Measurements from ENCODE around the gene CDCA7L.
"Not testable (repeated sequence)": the region's sequence is repeated elsewhere in the genome, so short reads cannot be mapped to it uniquely, and the experiment has no call there.

The CDCA7L gene

DNA sequence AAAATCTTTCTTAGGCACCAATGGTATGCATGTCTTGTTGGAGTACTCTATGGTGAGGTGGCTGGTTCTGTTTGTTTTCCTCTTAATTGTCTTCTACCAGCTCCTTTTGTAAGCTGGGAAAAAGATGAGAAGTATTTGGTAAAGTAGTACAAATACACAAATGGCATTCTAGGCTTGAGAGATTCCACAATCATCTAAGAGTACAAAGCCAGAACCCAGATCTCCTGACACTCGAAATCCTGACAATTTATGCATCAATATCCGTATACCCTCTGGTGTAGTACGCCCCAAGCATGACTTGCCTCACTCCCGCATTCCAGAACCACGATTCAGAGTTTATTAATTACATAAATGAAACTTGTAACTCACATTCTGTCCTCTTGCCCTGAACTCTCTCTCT is 43.5 kb downstream of the CDCA7L start:
- peak; percentile 53 for DNase-seq

DNA sequence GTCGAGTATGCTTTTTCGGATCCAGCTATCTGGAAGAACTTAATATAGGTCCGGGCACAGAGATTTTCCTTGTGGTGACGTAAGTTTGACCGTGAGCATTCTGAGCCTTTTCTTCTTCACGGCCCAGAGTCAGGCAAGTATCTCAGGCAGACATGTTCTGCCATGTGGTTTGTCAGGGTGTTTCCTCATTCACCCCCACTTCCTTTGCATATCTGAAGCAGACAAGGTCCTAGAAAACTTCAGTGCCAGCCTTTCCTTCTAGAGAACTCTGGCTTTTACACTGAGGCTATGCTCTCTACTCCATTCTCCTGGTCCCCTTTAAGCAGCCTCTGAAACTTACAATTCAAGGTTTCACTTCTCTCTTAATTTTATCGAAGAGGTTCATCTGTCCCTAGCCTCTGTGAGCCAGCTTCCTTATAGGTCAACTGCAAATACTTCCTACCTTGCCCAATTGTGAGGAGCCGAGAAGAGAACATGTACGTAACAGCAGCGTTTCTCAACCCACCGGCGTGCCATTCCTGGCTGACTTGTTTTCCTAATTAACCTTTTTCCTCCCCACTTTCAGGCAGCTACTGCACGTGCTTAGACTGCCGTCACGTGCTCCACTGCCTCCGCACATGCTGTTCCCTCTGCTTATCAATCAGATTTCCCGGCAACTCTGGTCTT is 47.3 kb downstream of the CDCA7L start:
- DNase-seq = no peak

- DNase-seq = no peak
These were observed 52.3 kb downstream of the CDCA7L start for GRCh38 chr7:21893401-21893800.

DNA sequence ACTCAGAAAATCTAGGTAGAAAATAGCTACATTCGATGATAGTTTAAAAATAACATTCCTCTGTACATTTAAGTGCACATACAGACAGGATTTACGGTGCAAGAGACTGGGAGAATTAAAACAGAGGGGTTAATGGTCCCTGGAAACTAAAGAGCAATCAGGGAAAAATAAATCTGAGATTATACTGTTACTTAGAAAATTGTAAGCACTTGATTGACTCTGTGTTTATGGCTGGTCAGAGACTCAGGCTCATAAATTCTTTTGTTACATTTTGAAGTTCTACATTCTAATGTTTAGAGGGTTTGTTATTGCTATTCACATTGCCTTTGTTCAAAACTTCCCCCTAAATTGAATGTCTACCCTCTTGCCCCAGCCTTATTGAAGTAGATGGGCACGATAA is 54.4 kb downstream of the CDCA7L start:
- no peak for DNase-seq

GRCh38 chr7:21887779-21888178 is 57.9 kb downstream of the CDCA7L start:
- DNase-seq = no peak

- DNase-seq = no peak
These were observed 58.3 kb downstream of the CDCA7L start for GRCh38 chr7:21887353-21887752.

DNA sequence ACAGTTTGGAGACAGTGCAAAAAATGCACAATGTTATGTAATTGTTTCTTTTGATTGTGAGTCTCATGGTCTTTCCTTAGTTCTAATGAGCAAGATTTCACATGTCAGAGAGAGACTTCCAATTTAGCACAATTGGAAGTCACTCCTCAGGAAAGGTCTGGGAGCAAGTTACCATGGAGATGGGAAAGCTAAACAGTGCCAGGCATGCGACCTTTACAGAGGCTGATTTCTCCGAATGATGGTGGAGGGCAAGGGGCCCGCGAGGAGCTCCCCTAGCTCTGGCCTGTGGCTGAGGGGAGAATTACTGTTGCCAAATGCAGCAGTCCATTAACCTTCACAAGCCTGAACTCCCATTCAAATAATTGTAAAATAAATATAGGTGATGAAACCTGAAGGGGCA is 59.3 kb downstream of the CDCA7L start:
- DNase-seq = no peak

DNA sequence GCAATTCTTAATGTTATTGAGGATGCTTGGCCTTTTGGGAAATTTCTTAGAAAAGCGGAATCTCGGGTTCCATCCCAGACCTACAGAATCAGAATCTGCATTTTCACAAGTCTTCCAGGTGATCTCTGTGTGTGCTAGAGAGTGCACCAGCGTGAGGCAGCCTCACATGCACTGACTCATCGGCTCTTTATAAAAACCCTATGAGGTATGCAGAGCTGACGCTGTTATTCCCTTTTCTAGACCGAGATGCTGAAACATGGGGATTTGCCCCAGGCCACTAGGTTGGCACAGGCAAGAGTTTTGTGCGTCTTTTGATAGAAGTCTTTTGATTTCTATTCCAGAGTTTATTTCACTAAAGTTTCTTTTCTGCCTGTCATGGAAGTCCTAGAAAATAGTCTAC is 61.2 kb downstream of the CDCA7L start:
- DNase-seq = no peak

DNA sequence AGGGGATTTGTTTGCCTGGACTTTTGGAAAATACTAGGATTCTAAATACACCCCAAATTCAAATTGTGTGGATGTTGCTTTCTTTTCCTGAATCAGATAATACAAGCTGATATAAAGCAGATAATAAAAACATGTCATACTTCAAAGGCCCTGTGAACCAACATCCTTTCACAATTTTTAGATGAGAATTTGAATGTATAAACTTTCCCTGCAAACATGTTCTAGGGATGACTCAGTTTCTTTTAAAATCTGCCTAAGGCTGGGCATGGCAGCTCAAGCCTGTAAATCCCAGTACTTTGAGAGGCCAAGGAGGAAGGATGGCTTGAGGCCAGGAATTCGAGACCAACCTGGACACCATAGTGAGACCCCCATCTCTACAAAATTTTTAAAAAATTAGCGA is 62.2 kb downstream of the CDCA7L start:
- DNase-seq = not testable (repeated sequence)

DNA sequence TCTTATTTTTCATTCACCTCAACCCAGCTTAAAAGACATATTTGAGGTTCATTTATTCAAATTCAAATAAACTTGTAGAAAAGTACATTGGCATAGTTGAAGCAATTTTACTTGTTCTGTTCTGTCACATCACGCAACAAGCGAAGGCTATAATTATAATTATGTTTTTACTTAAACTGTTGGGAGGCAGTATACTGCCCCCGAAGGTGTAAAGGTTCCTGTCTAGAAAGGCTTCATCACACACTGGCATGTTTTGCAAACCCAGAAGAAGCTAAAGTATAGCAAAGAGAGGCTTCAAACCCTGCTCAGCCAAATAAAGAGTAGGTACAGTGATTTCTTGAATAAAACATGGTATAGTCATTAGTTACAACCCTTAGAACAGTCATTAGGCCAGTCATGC is 62.6 kb downstream of the CDCA7L start:
- DNase-seq = no peak

DNA sequence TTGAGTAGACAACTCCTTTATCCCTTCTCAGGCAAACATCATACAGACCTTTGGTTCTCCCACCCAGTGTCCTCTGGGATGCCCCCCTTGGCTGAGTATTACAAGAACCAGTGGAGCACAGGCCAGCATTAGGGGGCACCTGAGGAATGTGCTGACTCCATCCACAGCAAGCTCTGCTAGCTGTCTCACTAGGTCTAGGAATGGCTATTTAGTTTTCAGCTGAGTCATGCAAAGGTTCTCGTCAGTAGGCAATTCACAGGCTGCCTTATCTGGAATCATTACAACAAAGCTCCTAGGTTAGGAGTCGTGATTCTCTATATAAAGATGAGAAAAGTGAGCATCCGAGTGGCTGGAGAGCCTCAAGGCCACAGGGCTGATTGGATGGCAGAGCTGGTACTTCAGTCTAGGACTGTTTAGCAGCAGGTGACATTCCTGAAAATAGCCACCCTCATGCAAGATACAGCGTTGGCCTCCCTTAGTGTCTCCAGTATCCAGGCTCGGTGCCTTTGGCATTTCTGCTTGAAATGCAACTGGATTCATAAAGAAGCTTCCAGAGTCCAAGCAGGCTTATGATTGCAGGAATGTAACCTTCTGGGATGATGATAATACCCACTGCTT is 75.8 kb downstream of the CDCA7L start:
- DNase-seq = no peak

- no peak for DNase-seq
These were observed 77.2 kb downstream of the CDCA7L start for GRCh38 chr7:21868576-21868850.

DNA sequence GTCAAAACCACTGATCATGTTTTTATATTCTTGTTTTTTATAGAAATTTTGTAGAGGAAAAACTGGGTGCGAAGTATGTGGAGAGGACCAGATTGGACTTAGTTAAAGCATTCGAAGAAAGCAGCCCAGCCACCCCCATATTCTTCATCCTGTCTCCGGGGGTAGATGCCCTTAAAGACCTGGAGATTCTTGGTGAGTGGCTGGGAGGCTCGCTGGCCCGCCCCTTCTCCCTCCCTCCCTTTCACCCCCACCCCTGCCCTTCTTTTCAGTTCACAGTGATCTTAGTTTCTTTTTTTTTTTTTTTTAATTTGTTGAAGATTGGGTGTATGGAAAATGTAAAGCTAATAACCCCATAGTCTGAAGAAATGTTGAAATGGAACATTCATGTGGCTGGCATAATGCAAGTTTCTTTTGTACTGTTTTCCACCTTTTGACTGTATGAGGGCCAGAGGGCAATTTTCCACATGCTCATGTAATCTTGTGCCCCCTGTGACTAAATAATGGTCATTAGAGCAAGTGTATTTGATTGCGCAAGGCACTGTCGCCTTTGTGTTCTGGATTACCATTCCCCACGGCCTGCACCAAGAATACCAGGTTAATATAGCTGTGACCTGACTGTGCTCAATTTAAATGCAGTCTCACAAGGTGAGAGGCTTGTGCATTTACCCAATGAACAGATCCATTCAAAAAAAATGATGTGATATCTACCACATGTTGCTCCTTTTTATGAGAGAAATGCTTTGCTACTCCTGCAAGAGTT is 77.7 kb downstream of the CDCA7L start:
- no peak for DNase-seq

DNA sequence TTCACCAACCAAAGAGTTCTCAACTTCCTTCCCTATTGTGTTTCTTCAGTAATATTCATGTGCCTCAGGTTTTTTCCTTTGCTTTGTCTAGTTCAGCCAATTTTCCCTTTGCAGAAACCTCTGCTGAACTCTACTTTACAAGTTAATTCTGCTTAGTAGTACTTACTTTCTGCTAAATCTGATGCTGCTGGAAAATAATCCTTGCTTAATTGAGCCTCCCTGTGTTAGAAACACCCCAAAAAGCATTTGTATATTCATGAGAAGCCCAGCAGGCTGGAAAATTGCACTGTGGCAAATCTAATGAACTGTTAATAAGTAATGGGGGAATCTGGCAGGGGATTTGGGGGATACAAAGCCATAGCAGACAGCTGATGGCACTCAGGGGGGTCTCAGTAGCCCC is 78.5 kb downstream of the CDCA7L start:
- no peak for DNase-seq

DNA sequence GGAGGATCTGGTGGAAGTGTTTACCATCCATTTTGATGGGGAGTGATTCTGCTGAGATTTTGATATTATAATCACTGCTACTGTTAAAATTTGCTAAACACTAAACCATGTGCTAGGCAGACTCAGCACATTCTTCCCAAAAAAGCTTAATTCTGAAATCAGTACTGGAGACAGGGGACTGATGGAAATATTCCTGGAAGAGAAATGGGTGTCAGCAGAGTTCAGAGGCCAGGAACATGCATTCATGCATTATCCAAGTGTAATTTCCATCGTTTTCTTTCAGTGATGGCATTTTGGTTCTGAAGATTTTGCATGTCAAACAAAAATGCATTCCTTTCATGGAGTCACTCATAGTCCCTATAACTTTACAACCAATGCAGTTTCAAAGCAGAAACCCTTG is 79.0 kb downstream of the CDCA7L start:
- no peak for DNase-seq

DNA sequence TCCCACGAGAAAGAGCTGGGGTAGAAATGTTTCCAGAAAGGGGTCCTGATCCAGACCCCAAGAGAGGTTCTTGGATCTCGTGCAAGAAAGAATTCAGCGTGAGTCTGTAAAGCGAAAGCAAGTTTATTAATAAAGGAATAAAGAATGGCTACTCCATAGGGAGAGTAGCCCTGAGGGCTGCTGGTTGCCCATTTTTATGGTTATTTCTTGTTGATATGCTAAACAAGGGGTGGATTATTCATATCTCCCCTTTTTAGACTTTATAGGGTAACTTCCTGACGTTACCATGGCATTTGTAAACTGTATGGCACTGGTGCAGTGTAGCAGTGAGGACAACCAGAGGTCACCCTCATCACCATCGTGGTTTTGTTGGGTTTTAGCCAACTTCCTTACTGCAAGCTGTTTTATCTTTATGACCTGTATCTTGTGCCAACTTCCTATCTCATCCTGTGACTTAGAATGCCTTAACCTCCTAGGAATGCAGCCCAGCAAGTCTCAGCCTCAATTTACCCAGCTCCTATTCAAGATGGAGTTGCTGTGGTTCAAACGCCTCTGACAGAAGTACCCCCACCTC is 80.0 kb downstream of the CDCA7L start:
- not testable (repeated sequence) for DNase-seq

- DNase-seq = no peak
These were observed 94.1 kb downstream of the CDCA7L start for GRCh38 chr7:21851559-21851967.

Measured in HCEC 1CT (cell line).